ENCODE measurements around the gene NEU3. TPM values are rescaled to one million over a fixed set of nuclear protein-coding genes. Genes with fewer than 3 reads are reported as not detected.

NEU3 gene
- total RNA-seq, 1 experiment from 2014 or later, result 16.4 TPM

- peaks cover 17% of the 10 kb centered on the region for H3K9me3 Mint-ChIP-seq
- POLR2A ChIA-PET, result no interaction called here
- H3K4me3 Mint-ChIP-seq, result no peak overlapping the region
- TF ChIP-seq, protein P1, sequence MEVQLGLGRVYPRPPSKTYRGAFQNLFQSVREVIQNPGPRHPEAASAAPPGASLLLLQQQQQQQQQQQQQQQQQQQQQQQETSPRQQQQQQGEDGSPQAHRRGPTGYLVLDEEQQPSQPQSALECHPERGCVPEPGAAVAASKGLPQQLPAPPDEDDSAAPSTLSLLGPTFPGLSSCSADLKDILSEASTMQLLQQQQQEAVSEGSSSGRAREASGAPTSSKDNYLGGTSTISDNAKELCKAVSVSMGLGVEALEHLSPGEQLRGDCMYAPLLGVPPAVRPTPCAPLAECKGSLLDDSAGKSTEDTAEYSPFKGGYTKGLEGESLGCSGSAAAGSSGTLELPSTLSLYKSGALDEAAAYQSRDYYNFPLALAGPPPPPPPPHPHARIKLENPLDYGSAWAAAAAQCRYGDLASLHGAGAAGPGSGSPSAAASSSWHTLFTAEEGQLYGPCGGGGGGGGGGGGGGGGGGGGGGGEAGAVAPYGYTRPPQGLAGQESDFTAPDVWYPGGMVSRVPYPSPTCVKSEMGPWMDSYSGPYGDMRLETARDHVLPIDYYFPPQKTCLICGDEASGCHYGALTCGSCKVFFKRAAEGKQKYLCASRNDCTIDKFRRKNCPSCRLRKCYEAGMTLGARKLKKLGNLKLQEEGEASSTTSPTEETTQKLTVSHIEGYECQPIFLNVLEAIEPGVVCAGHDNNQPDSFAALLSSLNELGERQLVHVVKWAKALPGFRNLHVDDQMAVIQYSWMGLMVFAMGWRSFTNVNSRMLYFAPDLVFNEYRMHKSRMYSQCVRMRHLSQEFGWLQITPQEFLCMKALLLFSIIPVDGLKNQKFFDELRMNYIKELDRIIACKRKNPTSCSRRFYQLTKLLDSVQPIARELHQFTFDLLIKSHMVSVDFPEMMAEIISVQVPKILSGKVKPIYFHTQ (CRISPR knock-in tag; IDR thresholded peaks at IDR 0.05), result no peak
- TF ChIP-seq ZNF219 (CRISPR knock-in tag; IDR thresholded peaks at IDR 0.05; ENCODE audit: borderline replicate concordance) (no peak), ELF4 (CRISPR knock-in tag; IDR thresholded peaks at IDR 0.05; ENCODE audit: low read depth) (no peak), NFYB (CRISPR knock-in tag; conservative IDR thresholded peaks at IDR 0.05; ENCODE audit: low read depth) (no peak), PRDM15 (CRISPR knock-in tag; IDR thresholded peaks at IDR 0.05) (no peak)
- H3K4me1 Mint-ChIP-seq, result peaks cover 9% of the 10 kb centered on the region
- H3K36me3 Mint-ChIP-seq, result peaks cover 6% of the 10 kb centered on the region; the same call in 1 of the 2 replicates
- CTCF ChIA-PET, result interaction anchor here (0.5 kb wide), 1 partner anchor 150 kb away, joined by 3 read pairs; no protein-coding TSS in a partner anchor
- H3K27me3 Mint-ChIP-seq (ENCODE audit: low read depth), result peaks cover 4% of the 10 kb centered on the region; the same call in 1 of the 2 replicates
- no peak for DNase-seq (ENCODE audit: low spot score)
- H3K27ac Mint-ChIP-seq, result no peak overlapping the region
- no peak for ATAC-seq
Measured at GRCh38 chr11:75051043-75051442, 62.3 kb downstream of the NEU3 start.

GRCh38 chr11:75052457-75052856 is 63.7 kb downstream of the NEU3 start:
- POLR2A ChIA-PET, result no interaction called here
- H3K4me1 Mint-ChIP-seq, result peaks cover 4% of the 10 kb centered on the region; the same call in 1 of the 2 replicates
- DNase-seq (ENCODE audit: low spot score) (no peak), ATAC-seq (no peak)
- H3K36me3 Mint-ChIP-seq, result peaks cover 6% of the 10 kb centered on the region; the same call in 1 of the 2 replicates
- TF ChIP-seq ZNF219 (CRISPR knock-in tag; IDR thresholded peaks at IDR 0.05; ENCODE audit: borderline replicate concordance) (no peak), ZNF396 (CRISPR knock-in tag; IDR thresholded peaks at IDR 0.05; ENCODE audit: borderline replicate concordance) (no peak), STAT6 (CRISPR knock-in tag; conservative IDR thresholded peaks at IDR 0.05; ENCODE audit: low read depth) (no peak), ATF2 (CRISPR knock-in tag; IDR thresholded peaks at IDR 0.05; ENCODE audit: borderline replicate concordance, low read depth) (no peak), ZMAT4 (CRISPR knock-in tag; IDR thresholded peaks at IDR 0.05) (no peak), GRHL2 (CRISPR knock-in tag; IDR thresholded peaks at IDR 0.05; ENCODE audit: insufficient replicate concordance, severe bottlenecking) (no peak)
- peaks cover 17% of the 10 kb centered on the region for H3K9me3 Mint-ChIP-seq
- peaks cover 4% of the 10 kb centered on the region; the same call in 1 of the 2 replicates for H3K27me3 Mint-ChIP-seq (ENCODE audit: low read depth)
- H3K4me3 Mint-ChIP-seq, result no peak overlapping the region
- H3K27ac Mint-ChIP-seq, result no peak overlapping the region
- CTCF ChIA-PET, result interaction anchor here (1.2 to 1.5 kb wide), 2 partner anchors 20 to 88 kb away, joined by 3 read pairs; no protein-coding TSS in a partner anchor

Data from WTC11 (cell line).